PC-9 (cell line): ENCODE results near the gene SHISA9.

Experiments used
- CTCF ChIP-seq: fragments of 200-600 bp; sonication (generic); conservative IDR thresholded peaks from 2 replicates; pipeline ENCODE4 v1.6.1; 2017; ENCODE audit warnings: mixed run types, antibody characterized with exemption, mild to moderate bottlenecking, moderate library complexity
- EZH2 ChIP-seq: fragments of 200-600 bp; sonication (generic); IDR thresholded peaks from 2 replicates; pipeline ENCODE4 v1.8.0; 2017; ENCODE audit warnings: antibody characterized with exemption, low read depth

GRCh38 chr16:12964461-12964860, 63.1 kb downstream of the SHISA9 start:
- TF ChIP-seq CTCF: no peak
- TF ChIP-seq EZH2: no peak
